Measurements from ENCODE around the gene CHD5. TPM values are rescaled to one million over a fixed set of nuclear protein-coding genes. Genes with fewer than 3 reads are reported as not detected.

CHD5 gene
- total and polyA plus RNA-seq, 2 of the 13 experiments (the other 11 are each of a cell fraction or from before 2014, with no cell fraction given) = 0.02 to 0.21 TPM

DNA sequence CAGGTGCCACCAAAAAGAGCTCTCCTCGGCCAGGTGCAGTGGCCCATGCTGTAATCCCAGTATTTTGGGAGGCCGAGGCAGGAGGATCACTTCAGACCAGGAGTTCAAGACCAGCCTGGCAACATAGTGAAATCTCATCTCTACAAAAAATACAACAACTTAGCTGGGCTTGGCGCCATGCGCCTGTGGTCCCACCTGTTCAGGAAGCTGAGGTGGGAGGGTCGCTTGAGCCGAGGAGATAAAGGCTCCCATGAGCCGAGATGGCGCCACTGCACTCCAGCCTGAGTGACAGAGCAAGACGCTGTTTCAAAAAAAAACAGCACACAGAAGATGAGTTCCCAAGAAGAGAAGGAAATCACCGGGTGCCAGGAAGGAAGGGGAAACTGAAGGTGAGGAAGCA is 67.0 kb downstream of the CHD5 start:
- ChIA-PET POLR2A (no interaction called here), CTCF (ENCODE audit: low intra/inter-chr PET ratio, low total read pairs) (no interaction called here)
- DNase-seq (ENCODE audit: low spot score) = no peak
- 0 out of 2 replicates have a peak, but pooled peaks cover 2% of the 10 kb centered on the region for H4K20me1 ChIP-seq (ENCODE audit: insufficient read depth, low read length)
- H3K27me3 ChIP-seq (ENCODE audit: control insufficient read depth in 1 of 2, insufficient read depth in 2 of 2, low read length in 2 of 2) = peaks cover 6 to 49% of the 10 kb centered on the region in 2 experiments
- H3K36me3 ChIP-seq (replicated peaks in 1 of 2; ENCODE audit: control insufficient read depth in 1 of 2, insufficient read depth in 2 of 2, low read length in 2 of 2) = no peaks in the 10 kb centered on the region
- no TSS peak for BruUV-seq (replicated peaks)
- H2AFZ ChIP-seq (ENCODE audit: low read length) = no peak overlapping the region
- intact Hi-C loops (cut with micrococcal nuclease; ENCODE audit: unreplicated experiment) = no loop called here
- no peak overlapping the region for H3K4me3 ChIP-seq (replicated peaks in 1 of 3; ENCODE audit: insufficient read depth in 1 of 3, low read depth in 2 of 3, low read length in 3 of 3)
- H3K9ac ChIP-seq (ENCODE audit: insufficient read depth, low read depth, low read length) = no peak overlapping the region
- H3K79me2 ChIP-seq (ENCODE audit: insufficient read depth, low read length) = no peaks in the 10 kb centered on the region
- H3K27ac ChIP-seq (ENCODE audit: extremely low read length, insufficient read depth, low read length) = no peak overlapping the region
- no peaks in the 10 kb centered on the region for H3K4me1 ChIP-seq (ENCODE audit: insufficient read depth, low read length)
- TF ChIP-seq ZBTB42 (CRISPR knock-in tag; IDR thresholded peaks at IDR 0.05) (no peak), KDM5A (IDR thresholded peaks at IDR 0.05; ENCODE audit: borderline replicate concordance, low read length) (no peak), CENPT (CRISPR knock-in tag; IDR thresholded peaks at IDR 0.05; ENCODE audit: low read depth) (no peak), TEF (CRISPR knock-in tag; IDR thresholded peaks at IDR 0.05) (no peak), RNF2 (conservative IDR thresholded peaks at IDR 0.05; ENCODE audit: low read depth) (no peak), ZNF660 (CRISPR knock-in tag; IDR thresholded peaks at IDR 0.05; ENCODE audit: borderline replicate concordance, low read depth) (no peak)
- TF ChIP-seq, protein P1, sequence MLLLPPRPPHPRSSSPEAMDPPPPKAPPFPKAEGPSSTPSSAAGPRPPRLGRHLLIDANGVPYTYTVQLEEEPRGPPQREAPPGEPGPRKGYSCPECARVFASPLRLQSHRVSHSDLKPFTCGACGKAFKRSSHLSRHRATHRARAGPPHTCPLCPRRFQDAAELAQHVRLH (CRISPR knock-in tag; IDR thresholded peaks at IDR 0.05; ENCODE audit: borderline replicate concordance, low read depth) = no peak
- ATAC-seq = no peak
- H3K4me2 ChIP-seq (ENCODE audit: low read depth, low read length) = no peak overlapping the region
- in situ Hi-C loops (cut with HindIII; ENCODE audit: extremely low pct_ligation_motif_present, low pct_unique_long_range_greater_than_20kb) = loop anchor here (5.0 kb wide), 1 partner anchor 59 kb away; no protein-coding TSS in a partner anchor
- no peak for FAIRE-seq
- WGBS (ENCODE audit: low lambda C conversion rate) = 8% methylated on average over 9 of the region's 10 CpGs
- no peaks in the 10 kb centered on the region for H3K9me3 ChIP-seq (ENCODE audit: low read length)

- Histone ChIP-seq H3K27ac (ENCODE audit: extremely low read length, insufficient read depth, low read length) (no peak overlapping the region), H3K27me3 (ENCODE audit: control insufficient read depth in 1 of 2, insufficient read depth in 2 of 2, low read length in 2 of 2) (peaks cover 6 to 49% of the 10 kb centered on the region in 2 experiments), H3K4me3 (replicated peaks in 1 of 3; ENCODE audit: insufficient read depth in 1 of 3, low read depth in 2 of 3, low read length in 3 of 3) (no peak overlapping the region), H2AFZ (ENCODE audit: low read length) (no peak overlapping the region), H3K9me3 (ENCODE audit: low read length) (no peaks in the 10 kb centered on the region), H3K36me3 (replicated peaks in 1 of 2; ENCODE audit: control insufficient read depth in 1 of 2, insufficient read depth in 2 of 2, low read length in 2 of 2) (no peaks in the 10 kb centered on the region), H4K20me1 (ENCODE audit: insufficient read depth, low read length) (0 out of 2 replicates have a peak, but pooled peaks cover 2% of the 10 kb centered on the region), H3K4me1 (ENCODE audit: insufficient read depth, low read length) (no peaks in the 10 kb centered on the region), H3K4me2 (ENCODE audit: low read depth, low read length) (no peak overlapping the region), H3K79me2 (ENCODE audit: insufficient read depth, low read length) (no peaks in the 10 kb centered on the region), H3K9ac (ENCODE audit: insufficient read depth, low read depth, low read length) (no peak overlapping the region)
- CTCF ChIA-PET (ENCODE audit: low intra/inter-chr PET ratio, low total read pairs) = no interaction called here
- intact Hi-C loops (cut with micrococcal nuclease; ENCODE audit: unreplicated experiment) = no loop called here
- no TSS peak for BruUV-seq (replicated peaks)
- FAIRE-seq (no peak), ATAC-seq (peak; percentile 15; the same call in 1 of the 3 replicates), DNase-seq (ENCODE audit: low spot score) (no peak)
- POLR2A ChIA-PET = no interaction called here
- TF ChIP-seq SIX4 (CRISPR knock-in tag; IDR thresholded peaks at IDR 0.05) (no peak), ZNF224 (CRISPR knock-in tag; IDR thresholded peaks at IDR 0.05) (no peak), HOXA9 (CRISPR knock-in tag; IDR thresholded peaks at IDR 0.05; ENCODE audit: borderline replicate concordance) (no peak), STAG1 (CRISPR knock-in tag; IDR thresholded peaks at IDR 0.05) (no peak), CBX1 (IDR thresholded peaks at IDR 0.05; ENCODE audit: low read depth) (no peak), HOXA3 (CRISPR knock-in tag; IDR thresholded peaks at IDR 0.05) (no peak), MNT (IDR thresholded peaks at IDR 0.05) (no peak), ZNF619 (CRISPR knock-in tag; IDR thresholded peaks at IDR 0.05) (no peak)
- TF ChIP-seq, protein P2, sequence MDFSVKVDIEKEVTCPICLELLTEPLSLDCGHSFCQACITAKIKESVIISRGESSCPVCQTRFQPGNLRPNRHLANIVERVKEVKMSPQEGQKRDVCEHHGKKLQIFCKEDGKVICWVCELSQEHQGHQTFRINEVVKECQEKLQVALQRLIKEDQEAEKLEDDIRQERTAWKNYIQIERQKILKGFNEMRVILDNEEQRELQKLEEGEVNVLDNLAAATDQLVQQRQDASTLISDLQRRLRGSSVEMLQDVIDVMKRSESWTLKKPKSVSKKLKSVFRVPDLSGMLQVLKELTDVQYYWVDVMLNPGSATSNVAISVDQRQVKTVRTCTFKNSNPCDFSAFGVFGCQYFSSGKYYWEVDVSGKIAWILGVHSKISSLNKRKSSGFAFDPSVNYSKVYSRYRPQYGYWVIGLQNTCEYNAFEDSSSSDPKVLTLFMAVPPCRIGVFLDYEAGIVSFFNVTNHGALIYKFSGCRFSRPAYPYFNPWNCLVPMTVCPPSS (IDR thresholded peaks at IDR 0.05) = no peak
- WGBS (ENCODE audit: low lambda C conversion rate) = 4% methylated on average over 5 of the region's 5 CpGs
- in situ Hi-C loops (cut with HindIII; ENCODE audit: extremely low pct_ligation_motif_present, low pct_unique_long_range_greater_than_20kb) = loop anchor here (5.0 kb wide), 1 partner anchor 60 kb away; no protein-coding TSS in a partner anchor
Measured at GRCh38 chr1:6112690-6113005, 67.5 kb downstream of the CHD5 start.

Data from HepG2 (cell line).